Smooth muscle cell (in vitro differentiated cells): ENCODE results near the gene RARA. TPM values are rescaled to one million over a fixed set of nuclear protein-coding genes. Genes with fewer than 3 reads are reported as not detected.
"Not testable (repeated sequence)": the region's sequence is repeated elsewhere in the genome, so short reads cannot be mapped to it uniquely, and the experiment has no call there.

Source experiments
- DNase-seq: peaks from one replicate; lab custom pipeline; 2025; ENCODE audit not compliant: unreplicated experiment; lab: John Stamatoyannopoulos, UW
- H2AFZ ChIP-seq: fragments of 200-600 bp; sonication (generic); 2 replicates; pipeline ENCODE4 v1.6.0; 2016; ENCODE audit warnings: antibody characterized with exemption, low read depth, mild to moderate bottlenecking
- H3F3A ChIP-seq: fragments of 200-600 bp; sonication (generic); 2 replicates; pipeline ENCODE4 v1.6.0; 2017; ENCODE audit warnings: antibody characterized with exemption, low read depth
- H3K27ac ChIP-seq: fragments of 200-600 bp; sonication (generic); 2 replicates; pipeline ENCODE4 v1.5.1; 2016; ENCODE audit warnings: low read depth, mild to moderate bottlenecking
- H3K27me3 ChIP-seq: fragments of 200-600 bp; sonication (generic); 2 replicates; pipeline ENCODE4 v1.6.1; 2016; ENCODE audit warnings: low read depth, mild to moderate bottlenecking
- H3K36me3 ChIP-seq: fragments of 200-600 bp; sonication (generic); 2 replicates; pipeline ENCODE4 v1.5.1; 2016; ENCODE audit warnings: low read depth
- H3K4me1 ChIP-seq: fragments of 200-600 bp; sonication (generic); 2 replicates; pipeline ENCODE4 v1.5.1; 2016; ENCODE audit warnings: low read depth
- H3K4me2 ChIP-seq: fragments of 200-600 bp; sonication (generic); 2 replicates; pipeline ENCODE4 v1.6.0; 2016; ENCODE audit warnings: mild to moderate bottlenecking
- H3K4me3 ChIP-seq: fragments of 200-600 bp; sonication (generic); 2 replicates; pipeline ENCODE4 v1.5.1; 2016; ENCODE audit warnings: mild to moderate bottlenecking
- H3K79me2 ChIP-seq: fragments of 200-600 bp; sonication (generic); 2 replicates; pipeline ENCODE4 v1.6.0; 2016; ENCODE audit warnings: low read depth, mild to moderate bottlenecking
- H3K9ac ChIP-seq: fragments of 200-600 bp; sonication (generic); 2 replicates; pipeline ENCODE4 v1.6.0; 2016; ENCODE audit warnings: low read depth
- H3K9me3 ChIP-seq: fragments of 200-600 bp; sonication (generic); replicated peaks from 2 replicates; pipeline ENCODE4 v1.5.1; 2016; ENCODE audit warnings: low read depth
- H4K20me1 ChIP-seq: fragments of 200-600 bp; sonication (generic); 2 replicates; pipeline ENCODE4 v1.6.0; 2016; ENCODE audit warnings: low read depth
- WGBS: methylation state at CpG from one replicate; pipeline ENCODE4 v1.1.7; 2016; ENCODE audit warnings: low lambda C conversion rate; 5-methylcytosine and 5-hydroxymethylcytosine counted together
- polyA plus RNA-seq: library from polyadenylated mRNA; unstranded; fragments of >200 nt; fragmentation: Nextera tagmentation; extraction: Ambion mirVana; gene quantifications from 2 replicates; pipeline ENCODE4 v1.2.1, GENCODE V29; 2016
- total RNA-seq: library from RNA; depleted of rRNA; stranded (reverse); fragments of >200 nt; gene quantifications from 2 replicates; pipeline ENCODE4 v1.2.3, GENCODE V29; 2014
- TF ChIP-seq, protein P1 (sequence below): fragments of 200-600 bp; sonication (generic); IDR thresholded peaks from 2 replicates; pipeline ENCODE4 v1.5.1; 2017; ENCODE audit warnings: borderline replicate concordance, mild to moderate bottlenecking, antibody characterized with exemption; ENCODE audit not compliant: insufficient read depth, poor library complexity, severe bottlenecking

RARA gene
- total and polyA plus RNA-seq, 2 experiments from 2014 or later: 22.1 to 22.5 TPM

DNA sequence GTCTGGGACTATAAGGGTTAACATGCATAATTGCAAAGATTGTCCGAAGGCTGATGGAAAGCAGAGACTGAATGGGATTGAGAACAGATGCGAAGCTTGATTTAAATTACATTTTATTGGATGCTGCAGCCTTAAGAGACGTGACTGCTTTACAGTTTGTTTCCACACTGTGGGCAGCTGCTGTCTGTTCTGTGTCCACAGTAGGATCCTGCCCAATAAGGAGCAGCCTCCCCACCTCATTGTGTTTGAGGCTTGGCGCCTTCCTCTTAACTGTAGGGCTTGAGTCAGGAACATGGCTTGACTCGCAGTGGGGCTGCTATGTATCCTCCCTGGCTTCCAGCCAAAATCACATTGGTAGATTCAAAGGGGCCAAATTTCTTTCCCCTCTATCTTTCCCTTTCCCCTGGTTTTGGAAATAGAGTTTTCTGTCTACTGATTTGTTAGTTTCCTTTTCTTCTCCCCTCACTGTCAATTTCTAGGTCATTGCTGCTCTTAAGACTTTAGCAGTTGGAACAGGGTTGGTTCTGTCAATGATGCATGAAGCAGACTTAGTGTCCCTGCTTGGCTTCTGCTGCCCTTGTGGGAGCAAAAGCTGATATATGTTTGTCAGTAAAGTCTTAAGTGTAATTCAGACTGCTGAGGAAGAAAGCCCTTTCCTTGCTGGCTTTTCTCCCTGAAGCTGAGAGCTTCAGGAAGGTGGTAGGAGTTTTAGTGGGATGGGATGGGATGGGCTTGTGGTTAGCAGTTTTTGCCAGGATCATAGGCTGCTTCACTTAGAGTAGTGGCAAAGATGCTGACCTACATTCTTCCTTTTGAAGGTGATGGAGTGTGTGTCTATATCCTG lies 5.0 kb upstream of the RARA start:
- Histone ChIP-seq H2AFZ (no peak overlapping the region), H3K79me2 (no peaks in the 10 kb centered on the region), H3K36me3 (no peaks in the 10 kb centered on the region), H3K4me1 (peaks cover 33% of the 10 kb centered on the region), H3F3A (peaks cover 31% of the 10 kb centered on the region), H3K27ac (peak overlapping the region; percentile 90), H3K9me3 (no peaks in the 10 kb centered on the region), H4K20me1 (peaks cover 7% of the 10 kb centered on the region), H3K27me3 (no peaks in the 10 kb centered on the region), H3K4me3 (no peak overlapping the region), H3K4me2 (peak overlapping the region; percentile 70), H3K9ac (peak overlapping the region; percentile 30)
- WGBS: 10% methylated on average over 5 of the region's 5 CpGs
- no peak for DNase-seq
- TF ChIP-seq, protein P1, sequence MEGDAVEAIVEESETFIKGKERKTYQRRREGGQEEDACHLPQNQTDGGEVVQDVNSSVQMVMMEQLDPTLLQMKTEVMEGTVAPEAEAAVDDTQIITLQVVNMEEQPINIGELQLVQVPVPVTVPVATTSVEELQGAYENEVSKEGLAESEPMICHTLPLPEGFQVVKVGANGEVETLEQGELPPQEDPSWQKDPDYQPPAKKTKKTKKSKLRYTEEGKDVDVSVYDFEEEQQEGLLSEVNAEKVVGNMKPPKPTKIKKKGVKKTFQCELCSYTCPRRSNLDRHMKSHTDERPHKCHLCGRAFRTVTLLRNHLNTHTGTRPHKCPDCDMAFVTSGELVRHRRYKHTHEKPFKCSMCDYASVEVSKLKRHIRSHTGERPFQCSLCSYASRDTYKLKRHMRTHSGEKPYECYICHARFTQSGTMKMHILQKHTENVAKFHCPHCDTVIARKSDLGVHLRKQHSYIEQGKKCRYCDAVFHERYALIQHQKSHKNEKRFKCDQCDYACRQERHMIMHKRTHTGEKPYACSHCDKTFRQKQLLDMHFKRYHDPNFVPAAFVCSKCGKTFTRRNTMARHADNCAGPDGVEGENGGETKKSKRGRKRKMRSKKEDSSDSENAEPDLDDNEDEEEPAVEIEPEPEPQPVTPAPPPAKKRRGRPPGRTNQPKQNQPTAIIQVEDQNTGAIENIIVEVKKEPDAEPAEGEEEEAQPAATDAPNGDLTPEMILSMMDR: no peak

DNA sequence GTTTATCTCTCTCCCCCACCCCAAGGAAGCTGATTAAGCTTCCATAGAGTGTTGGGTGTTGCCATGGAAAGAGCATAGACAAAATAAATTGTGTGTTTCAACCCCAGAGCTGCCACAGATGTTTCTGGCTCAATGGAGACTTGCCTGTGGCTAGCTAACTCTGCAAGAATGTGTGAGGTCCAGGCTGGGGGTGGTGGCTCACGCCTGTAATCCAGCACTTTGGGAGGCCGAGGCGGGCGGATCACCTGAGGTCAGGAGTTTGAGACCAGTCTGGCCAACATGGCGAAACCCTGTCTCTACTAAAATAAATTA lies 4.5 kb upstream of the RARA start:
- not testable (repeated sequence) for H3K79me2 ChIP-seq, H3K27me3 ChIP-seq, H3K9me3 ChIP-seq, H4K20me1 ChIP-seq, H3K36me3 ChIP-seq, H2AFZ ChIP-seq, DNase-seq, H3K4me3 ChIP-seq
- H3K9ac ChIP-seq: peak overlapping the region; percentile 13
- peak overlapping the region; percentile 90 for H3K27ac ChIP-seq
- 24% methylated on average over 5 of the region's 5 CpGs for WGBS
- peak overlapping the region; percentile 20 for H3K4me2 ChIP-seq
- H3K4me1 ChIP-seq: peaks cover 35% of the 10 kb centered on the region
- H3F3A ChIP-seq: peaks cover 31% of the 10 kb centered on the region

DNA sequence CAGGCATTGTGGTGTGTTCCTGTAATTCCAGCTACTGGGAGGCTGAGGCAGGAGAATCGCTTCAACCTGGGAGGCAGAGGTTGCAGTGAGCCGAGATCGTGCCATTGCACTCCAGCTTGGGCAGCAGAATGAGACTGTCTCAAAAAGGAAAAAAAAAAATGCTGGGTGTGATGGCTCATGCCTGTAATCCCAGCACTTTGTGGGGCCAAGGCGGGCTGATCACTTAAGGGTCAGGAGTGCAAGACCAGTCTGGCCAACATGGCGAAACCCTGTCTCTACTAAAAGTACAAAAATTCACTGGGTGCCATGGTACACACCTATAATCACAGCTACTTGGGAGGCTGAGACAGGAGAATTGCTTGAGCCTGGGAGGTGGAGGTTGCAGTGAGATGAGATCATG lies 4.1 kb upstream of the RARA start:
- WGBS: 39% methylated on average over 5 of the region's 5 CpGs
- not testable (repeated sequence) for H4K20me1 ChIP-seq, H3K4me3 ChIP-seq, H2AFZ ChIP-seq, H3K36me3 ChIP-seq, H3K27me3 ChIP-seq, DNase-seq, H3K79me2 ChIP-seq, H3K9me3 ChIP-seq
- H3K9ac ChIP-seq: peak overlapping the region; percentile 13
- H3K4me1 ChIP-seq: peaks cover 39% of the 10 kb centered on the region
- H3K4me2 ChIP-seq: peak overlapping the region; percentile 20
- H3F3A ChIP-seq: peaks cover 31% of the 10 kb centered on the region
- peak overlapping the region; percentile 90 for H3K27ac ChIP-seq

DNA sequence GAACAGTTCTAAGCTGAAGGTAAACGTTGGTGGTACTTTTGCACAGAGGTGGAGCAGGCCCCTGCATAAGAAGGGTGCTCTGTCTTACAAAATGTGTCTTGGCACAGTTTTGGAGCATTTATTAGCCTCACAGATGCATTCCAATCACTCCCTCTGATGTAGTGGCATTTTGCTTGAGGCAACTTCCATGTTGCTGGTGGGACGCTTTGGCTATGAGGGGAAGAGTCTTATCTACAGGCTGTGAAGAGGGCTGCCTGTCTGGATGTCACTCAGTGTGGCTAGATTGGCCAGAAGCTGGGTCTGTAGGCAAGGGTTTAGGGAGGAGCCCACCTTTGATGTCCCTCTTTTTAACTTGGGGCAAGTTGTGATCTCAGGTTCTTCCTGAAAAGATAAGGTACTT lies 2.6 kb upstream of the RARA start:
- Histone ChIP-seq H3K9ac (peak overlapping the region; percentile 42), H4K20me1 (peaks cover 7% of the 10 kb centered on the region), H3K27ac (peak overlapping the region; percentile 78), H3K9me3 (no peaks in the 10 kb centered on the region), H3K4me2 (peak overlapping the region; percentile 80), H3K27me3 (no peaks in the 10 kb centered on the region), H3K79me2 (peaks cover 14% of the 10 kb centered on the region), H3K4me1 (peaks cover 54% of the 10 kb centered on the region), H3K36me3 (no peaks in the 10 kb centered on the region), H3K4me3 (no peak overlapping the region), H3F3A (peaks cover 31% of the 10 kb centered on the region), H2AFZ (no peak overlapping the region)
- DNase-seq: no peak
- TF ChIP-seq, protein P1: no peak
- 35% methylated on average over 2 of the region's 2 CpGs for WGBS
